GM12874 (cell line): ENCODE measurements around the gene CFAP43.

Experiments
- TF ChIP-seq, protein P1 (sequence below): IDR thresholded peaks from 2 replicates; pipeline ENCODE4 v1.5.1; 2011; ENCODE audit warnings: low read depth, mild to moderate bottlenecking, control low read depth, low read length, moderate library complexity; ENCODE audit not compliant: insufficient read depth

CFAP43 gene, protein sequence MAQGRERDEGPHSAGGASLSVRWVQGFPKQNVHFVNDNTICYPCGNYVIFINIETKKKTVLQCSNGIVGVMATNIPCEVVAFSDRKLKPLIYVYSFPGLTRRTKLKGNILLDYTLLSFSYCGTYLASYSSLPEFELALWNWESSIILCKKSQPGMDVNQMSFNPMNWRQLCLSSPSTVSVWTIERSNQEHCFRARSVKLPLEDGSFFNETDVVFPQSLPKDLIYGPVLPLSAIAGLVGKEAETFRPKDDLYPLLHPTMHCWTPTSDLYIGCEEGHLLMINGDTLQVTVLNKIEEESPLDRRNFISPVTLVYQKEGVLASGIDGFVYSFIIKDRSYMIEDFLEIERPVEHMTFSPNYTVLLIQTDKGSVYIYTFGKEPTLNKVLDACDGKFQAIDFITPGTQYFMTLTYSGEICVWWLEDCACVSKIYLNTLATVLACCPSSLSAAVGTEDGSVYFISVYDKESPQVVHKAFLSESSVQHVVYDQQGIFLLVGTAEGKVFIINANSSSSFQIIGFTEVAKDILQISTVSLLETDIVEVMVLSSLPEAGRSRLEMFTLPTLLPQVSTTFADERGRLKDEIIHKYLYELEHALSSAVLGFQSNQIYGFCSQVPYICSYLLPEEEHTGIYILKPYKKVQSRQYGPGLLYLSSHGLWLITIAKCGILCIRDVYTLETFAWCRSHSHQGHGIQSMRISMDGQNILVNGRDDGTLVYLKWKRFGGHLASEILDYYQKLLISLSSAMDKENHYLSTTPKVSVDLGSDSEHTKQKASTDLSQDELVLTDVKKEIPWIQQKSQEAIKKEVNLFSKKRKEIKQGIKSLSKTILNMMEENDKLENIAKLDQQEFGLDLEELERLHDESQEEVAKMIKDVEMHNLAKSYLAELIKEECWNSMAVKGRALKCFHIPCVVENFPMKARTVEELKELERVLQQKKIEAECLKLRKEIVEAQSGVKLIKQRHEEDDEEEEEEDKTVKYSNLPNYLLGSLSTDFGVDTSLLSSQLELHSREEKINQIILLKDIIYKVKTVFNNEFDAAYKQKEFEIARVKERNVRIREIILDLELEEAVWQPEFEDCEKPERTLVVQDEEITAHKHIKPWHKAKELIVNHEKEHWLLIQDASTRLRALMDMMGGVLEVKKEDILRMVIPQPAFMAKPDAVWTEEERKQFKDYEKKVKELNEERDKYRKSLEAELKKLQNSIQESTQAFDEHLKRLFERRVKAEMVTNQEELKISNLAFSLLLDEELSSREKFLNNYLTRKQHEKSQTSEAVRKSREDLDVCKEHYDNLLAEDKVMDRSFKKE (N-terminal part only)

DNA sequence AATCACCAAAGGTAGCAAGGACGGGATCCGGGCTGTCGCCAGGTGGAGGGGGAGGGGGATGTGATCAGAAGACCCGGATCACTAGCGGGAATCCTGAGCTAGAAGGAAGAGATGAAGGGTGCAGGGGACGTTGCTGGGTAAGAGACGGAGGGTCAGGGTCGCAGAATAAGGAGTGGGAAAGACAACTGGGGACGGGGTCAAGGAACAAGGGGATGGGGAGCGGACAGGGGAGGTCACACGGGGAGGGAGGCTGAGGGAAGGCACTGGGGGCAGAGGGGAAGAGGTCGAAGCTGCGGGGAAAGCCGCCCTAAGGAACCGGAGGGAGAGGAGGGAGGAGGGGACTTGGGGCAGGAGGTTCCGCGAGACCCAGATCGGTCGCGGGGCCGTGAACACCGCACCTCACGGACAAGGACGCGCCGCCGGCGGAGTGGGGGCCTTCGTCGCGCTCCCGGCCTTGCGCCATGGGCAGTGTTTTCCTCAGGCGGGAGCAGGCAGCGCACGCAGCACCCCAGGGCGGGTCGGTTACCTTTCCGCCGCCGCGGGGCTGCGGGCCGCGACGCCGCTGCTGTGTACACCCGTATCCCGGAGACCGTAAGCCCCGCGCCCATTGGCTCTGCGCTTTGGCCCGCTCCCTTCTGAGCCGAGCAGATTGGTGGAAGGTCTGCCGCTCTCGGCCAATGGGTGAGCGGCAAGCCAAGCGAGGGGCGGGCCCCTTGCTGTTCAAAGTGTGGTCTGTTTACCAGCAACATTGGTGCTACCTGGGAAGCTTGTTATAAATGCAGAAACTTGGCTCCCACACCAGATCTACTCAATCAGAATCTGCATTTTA, at the start of gene CFAP43:
Gene CFAP43 (minus strand): TSS at position 581 of the 829 bp plus-strand sequence. CDS start 118 bp downstream, at position 463.
- TF ChIP-seq, protein P1, sequence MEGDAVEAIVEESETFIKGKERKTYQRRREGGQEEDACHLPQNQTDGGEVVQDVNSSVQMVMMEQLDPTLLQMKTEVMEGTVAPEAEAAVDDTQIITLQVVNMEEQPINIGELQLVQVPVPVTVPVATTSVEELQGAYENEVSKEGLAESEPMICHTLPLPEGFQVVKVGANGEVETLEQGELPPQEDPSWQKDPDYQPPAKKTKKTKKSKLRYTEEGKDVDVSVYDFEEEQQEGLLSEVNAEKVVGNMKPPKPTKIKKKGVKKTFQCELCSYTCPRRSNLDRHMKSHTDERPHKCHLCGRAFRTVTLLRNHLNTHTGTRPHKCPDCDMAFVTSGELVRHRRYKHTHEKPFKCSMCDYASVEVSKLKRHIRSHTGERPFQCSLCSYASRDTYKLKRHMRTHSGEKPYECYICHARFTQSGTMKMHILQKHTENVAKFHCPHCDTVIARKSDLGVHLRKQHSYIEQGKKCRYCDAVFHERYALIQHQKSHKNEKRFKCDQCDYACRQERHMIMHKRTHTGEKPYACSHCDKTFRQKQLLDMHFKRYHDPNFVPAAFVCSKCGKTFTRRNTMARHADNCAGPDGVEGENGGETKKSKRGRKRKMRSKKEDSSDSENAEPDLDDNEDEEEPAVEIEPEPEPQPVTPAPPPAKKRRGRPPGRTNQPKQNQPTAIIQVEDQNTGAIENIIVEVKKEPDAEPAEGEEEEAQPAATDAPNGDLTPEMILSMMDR = no peak

DNA sequence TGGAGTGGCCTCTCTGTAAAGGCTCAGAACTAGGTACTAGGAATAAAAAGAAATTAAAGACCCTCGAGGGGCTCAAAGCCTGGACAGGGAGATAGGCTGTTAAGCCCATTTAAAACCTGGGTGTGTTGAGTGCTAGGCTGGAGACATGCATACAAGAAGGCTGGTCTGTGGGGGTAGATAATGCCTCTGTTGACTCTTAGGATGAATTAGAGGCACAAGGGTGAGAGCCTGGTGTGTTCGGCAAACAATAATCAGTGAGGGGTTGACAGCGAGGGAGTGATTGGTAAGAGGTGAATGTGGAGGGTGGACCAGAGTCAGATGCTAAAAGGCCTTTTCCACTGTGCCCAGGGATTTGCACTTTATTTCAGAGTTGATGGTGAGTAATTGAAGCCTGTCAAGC, 49.5 kb upstream of the CFAP43 start:
- TF ChIP-seq, protein P1 = no peak

DNA sequence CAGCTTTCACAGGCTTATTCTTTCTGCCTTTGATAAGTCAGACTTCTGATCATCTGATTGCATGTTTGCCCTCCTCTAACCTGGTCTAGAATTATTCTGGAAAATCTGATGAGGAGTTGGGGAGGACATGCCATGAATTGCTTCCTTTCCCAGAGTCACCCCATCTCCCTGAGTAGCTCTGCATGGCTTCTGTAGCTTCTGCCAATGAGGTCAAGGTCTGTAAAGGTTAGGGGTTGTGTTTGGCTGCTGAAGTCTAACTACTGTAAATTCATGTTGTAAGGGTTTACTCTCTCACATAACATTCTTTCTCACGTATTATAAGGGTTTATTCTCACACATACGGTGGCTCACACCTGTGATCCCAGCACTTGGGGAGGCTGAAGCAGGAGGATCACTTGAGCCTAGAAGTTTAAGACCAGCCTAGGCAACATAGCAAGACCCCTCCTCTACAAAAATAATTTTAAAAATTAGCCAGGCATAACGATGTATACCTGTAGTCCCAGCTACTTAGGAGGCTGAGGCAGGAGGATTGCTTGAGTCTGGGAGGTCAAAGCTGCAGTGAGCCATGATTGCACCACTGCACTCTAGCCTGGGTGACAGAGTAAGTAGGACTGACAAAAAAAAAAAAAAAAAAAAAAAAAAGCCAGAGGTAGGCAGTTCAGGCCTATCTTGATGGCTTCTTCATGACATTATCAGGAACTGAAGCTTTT, 47.5 kb upstream of the CFAP43 start:
- TF ChIP-seq, protein P1 = no peak

DNA sequence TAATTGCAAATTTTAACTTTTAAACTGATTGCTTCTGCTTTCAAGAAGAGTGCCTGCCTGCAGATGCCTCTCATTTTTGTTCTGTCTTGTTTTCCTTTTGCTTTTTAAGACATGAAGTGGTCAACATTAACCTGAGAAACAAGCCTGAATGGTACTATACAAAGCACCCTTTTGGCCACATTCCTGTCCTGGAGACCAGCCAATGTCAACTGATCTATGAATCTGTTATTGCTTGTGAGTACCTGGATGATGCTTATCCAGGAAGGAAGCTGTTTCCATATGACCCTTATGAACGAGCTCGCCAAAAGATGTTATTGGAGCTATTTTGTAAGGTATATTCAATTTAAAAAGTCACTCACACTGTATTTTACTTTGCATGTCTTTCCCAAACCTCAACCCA, 45.6 kb upstream of the CFAP43 start:
- TF ChIP-seq, protein P1 = no peak

DNA sequence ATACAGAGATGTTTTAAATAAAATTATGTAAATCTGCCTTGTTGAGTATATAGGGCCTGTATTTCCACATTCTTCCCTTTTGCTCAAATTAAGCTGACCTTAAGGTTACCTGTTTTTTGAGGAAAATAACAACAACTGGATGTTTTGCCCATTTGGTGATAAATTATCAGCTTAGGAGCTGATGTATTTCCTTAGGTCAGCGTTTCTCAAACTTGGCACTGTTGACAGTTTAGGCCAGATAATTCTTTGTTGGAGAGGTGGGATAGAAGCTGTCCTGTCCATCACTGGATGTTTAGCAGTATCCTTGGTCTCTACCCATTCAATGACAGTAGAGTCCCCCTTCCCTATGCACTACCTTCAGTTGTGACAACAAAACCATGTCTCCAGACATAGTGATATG, 44.0 kb upstream of the CFAP43 start:
- TF ChIP-seq, protein P1 = no peak
